HEK293 (cell line): ENCODE measurements around the gene GPR160.

ENCODE experiments used
- CTCF ChIA-PET: fragments of 350-600 bp; formaldehyde crosslinking; extraction: SDS; loops from one replicate; lab custom pipeline; 2021; ENCODE audit warnings: antibody characterized with exemption; lab: Yijun Ruan, JAX
- POLR2A ChIA-PET: fragments of 300-600 bp; formaldehyde crosslinking; extraction: SDS; loops from one replicate; lab custom pipeline; 2020; ENCODE audit warnings: antibody characterized with exemption, inconsistent platforms; lab: Yijun Ruan, JAX
- H3K27ac ChIP-seq: fragments of 200-500 bp; sonication (Bioruptor generic); 2 replicates; pipeline ENCODE4 v1.5.1; 2014; ENCODE audit warnings: low read depth, low read length, control low read depth, inconsistent platforms; ENCODE audit errors: extremely low read depth
- H3K36me3 ChIP-seq, 2 experiments: fragments of 200-500 bp in 1 of 2; sonication (Bioruptor generic) in 1 of 2; 1 replicate in 1 of 2; 2 replicates in 1 of 2; pipeline ENCODE4 v1.5.1; 2014 to 2017; ENCODE audit warnings: inconsistent platforms in 2 of 2, low read length in 2 of 2; ENCODE audit not compliant: control insufficient read depth in 2 of 2, insufficient read depth in 1 of 2
- H3K4me1 ChIP-seq: fragments of 200-500 bp; sonication (Bioruptor generic); 2 replicates; pipeline ENCODE4 v1.5.1; 2014; ENCODE audit warnings: mild to moderate bottlenecking, low read length, inconsistent platforms; ENCODE audit not compliant: control insufficient read depth, insufficient read depth
- H3K4me3 ChIP-seq: 2 replicates; pipeline ENCODE4 v1.5.1; 2011; ENCODE audit warnings: low read depth, mild to moderate bottlenecking, control low read depth, low read length, moderate library complexity
- H3K9me3 ChIP-seq: fragments of 200-500 bp; sonication (Bioruptor generic); 2 replicates; pipeline ENCODE4 v1.5.1; 2014; ENCODE audit warnings: low read depth, low read length, inconsistent platforms; ENCODE audit not compliant: control insufficient read depth, insufficient read depth
- EGR2 ChIP-seq: fragments of 450-650 bp; formaldehyde crosslinking; IDR thresholded peaks from 2 replicates; pipeline ENCODE4 v1.5.1; 2016; ENCODE audit warnings: low read depth, missing biosample characterization, missing genetic modification characterization
- PRDM6 ChIP-seq: fragments of 450-650 bp; formaldehyde crosslinking; IDR thresholded peaks from 2 replicates; pipeline ENCODE4 v1.5.1; 2017; ENCODE audit warnings: missing biosample characterization, missing genetic modification characterization
- SCRT2 ChIP-seq: fragments of 450-650 bp; formaldehyde crosslinking; IDR thresholded peaks from 2 replicates; pipeline ENCODE4 v1.5.1; 2016; ENCODE audit warnings: missing biosample characterization, missing genetic modification characterization
- TRIM28 ChIP-seq: IDR thresholded peaks from 2 replicates; pipeline ENCODE4 v1.6.1; 2011; ENCODE audit warnings: low read length, control low read depth, borderline replicate concordance
- YY2 ChIP-seq: fragments of 450-650 bp; formaldehyde crosslinking; IDR thresholded peaks from 2 replicates; pipeline ENCODE4 v1.5.1; 2016; ENCODE audit warnings: missing biosample characterization, missing genetic modification characterization
- ZBTB49 ChIP-seq: fragments of 450-650 bp; formaldehyde crosslinking; IDR thresholded peaks from 2 replicates; pipeline ENCODE4 v1.5.1; 2016; ENCODE audit warnings: missing biosample characterization, missing genetic modification characterization, low read depth
- ZBTB7A ChIP-seq: fragments of 450-650 bp; formaldehyde crosslinking; IDR thresholded peaks from 2 replicates; pipeline ENCODE4 v1.5.1; 2016; ENCODE audit warnings: low read depth, missing biosample characterization, missing genetic modification characterization
- ZIC2 ChIP-seq: fragments of 450-650 bp; formaldehyde crosslinking; IDR thresholded peaks from 2 replicates; pipeline ENCODE4 v1.5.1; 2016; ENCODE audit warnings: missing biosample characterization, missing genetic modification characterization
- ZNF114 ChIP-seq: fragments of 450-650 bp; formaldehyde crosslinking; IDR thresholded peaks from 2 replicates; pipeline ENCODE4 v1.5.0; 2017; ENCODE audit warnings: missing biosample characterization, missing genetic modification characterization
- ZNF132 ChIP-seq: fragments of 450-650 bp; formaldehyde crosslinking; IDR thresholded peaks from 2 replicates; pipeline ENCODE4 v1.5.1; 2017; ENCODE audit warnings: missing biosample characterization, missing genetic modification characterization, borderline replicate concordance
- ZNF169 ChIP-seq: fragments of 450-650 bp; formaldehyde crosslinking; IDR thresholded peaks from 2 replicates; pipeline ENCODE4 v1.5.1; 2016; ENCODE audit warnings: missing biosample characterization, missing genetic modification characterization
- ZNF211 ChIP-seq: fragments of 450-650 bp; formaldehyde crosslinking; IDR thresholded peaks from 2 replicates; pipeline ENCODE4 v1.5.1; 2016; ENCODE audit warnings: low read depth, missing biosample characterization, missing genetic modification characterization
- ZNF23 ChIP-seq: fragments of 450-650 bp; formaldehyde crosslinking; IDR thresholded peaks from 2 replicates; pipeline ENCODE4 v1.5.1; 2016; ENCODE audit warnings: missing biosample characterization, missing genetic modification characterization, borderline replicate concordance
- ZNF239 ChIP-seq: fragments of 450-650 bp; formaldehyde crosslinking; IDR thresholded peaks from 2 replicates; pipeline ENCODE4 v1.5.1; 2016; ENCODE audit warnings: missing biosample characterization, missing genetic modification characterization
- ZNF24 ChIP-seq: fragments of 450-650 bp; formaldehyde crosslinking; IDR thresholded peaks from 2 replicates; pipeline ENCODE4 v1.5.1; 2016; ENCODE audit warnings: missing biosample characterization, missing genetic modification characterization
- ZNF266 ChIP-seq: fragments of 450-650 bp; formaldehyde crosslinking; IDR thresholded peaks from 2 replicates; pipeline ENCODE4 v1.5.1; 2016; ENCODE audit warnings: missing biosample characterization, missing genetic modification characterization, low read depth
- ZNF404 ChIP-seq: fragments of 450-650 bp; formaldehyde crosslinking; IDR thresholded peaks from 2 replicates; pipeline ENCODE4 v1.5.1; 2017; ENCODE audit warnings: missing biosample characterization, missing genetic modification characterization
- ZNF501 ChIP-seq: fragments of 450-650 bp; formaldehyde crosslinking; IDR thresholded peaks from 2 replicates; pipeline ENCODE4 v1.5.1; 2016; ENCODE audit warnings: missing biosample characterization, missing genetic modification characterization
- ZNF513 ChIP-seq: fragments of 450-650 bp; IDR thresholded peaks from 2 replicates; pipeline ENCODE4 v1.5.1; 2018; ENCODE audit warnings: missing biosample characterization, missing genetic modification characterization
- ZNF529 ChIP-seq: fragments of 450-650 bp; formaldehyde crosslinking; IDR thresholded peaks from 2 replicates; pipeline ENCODE4 v1.5.1; 2017; ENCODE audit warnings: missing genetic modification characterization, missing biosample characterization; ENCODE audit not compliant: insufficient replicate concordance
- ZNF623 ChIP-seq: fragments of 450-650 bp; formaldehyde crosslinking; IDR thresholded peaks from 2 replicates; pipeline ENCODE4 v1.5.1; 2016; ENCODE audit warnings: missing biosample characterization, missing genetic modification characterization
- ZNF843 ChIP-seq: fragments of 450-650 bp; formaldehyde crosslinking; IDR thresholded peaks from 2 replicates; pipeline ENCODE4 v1.5.1; 2016; ENCODE audit warnings: missing biosample characterization, missing genetic modification characterization

GPR160 gene

DNA sequence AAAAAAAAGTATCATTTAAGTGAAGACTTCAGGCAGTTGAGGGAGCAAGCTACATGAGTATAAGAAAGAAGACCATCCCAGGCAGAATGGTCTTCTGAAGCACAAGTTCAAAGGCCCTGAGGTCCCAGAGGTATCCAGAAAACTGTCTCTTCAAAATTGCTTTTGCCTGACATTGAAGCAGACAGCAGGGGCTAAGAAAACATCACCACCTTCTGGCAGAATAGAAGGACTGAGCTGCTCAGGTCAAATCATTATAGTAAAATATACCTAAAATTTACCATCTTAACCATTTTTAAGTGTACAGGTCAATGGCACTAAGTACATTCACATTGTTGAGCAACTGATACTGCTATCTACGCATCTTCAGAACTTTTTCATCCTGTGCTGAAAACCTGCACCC, 16.4 kb downstream of the GPR160 start:
- CTCF ChIA-PET = interaction anchor here (0.6 to 1.2 kb wide), 4 partner anchors 11 to 1024 kb away, joined by 3 to 4 read pairs (median 4); no protein-coding TSS in a partner anchor
- H3K9me3 ChIP-seq = no peaks in the 10 kb centered on the region
- H3K4me1 ChIP-seq = no peaks in the 10 kb centered on the region
- H3K4me3 ChIP-seq = no peak overlapping the region
- no peaks in the 10 kb centered on the region for H3K36me3 ChIP-seq
- no peak overlapping the region for H3K27ac ChIP-seq
- POLR2A ChIA-PET = interaction anchor here (0.6 kb wide), 1 partner anchor 379 kb away, joined by 8 read pairs; no protein-coding TSS in a partner anchor
- peak; percentile 54 for TF ChIP-seq ZNF623 (tag by site-specific recombination)
- no peak for TF ChIP-seq ZNF513 (tag by site-specific recombination)
- TF ChIP-seq ZNF266 (tag by site-specific recombination) = no peak

DNA sequence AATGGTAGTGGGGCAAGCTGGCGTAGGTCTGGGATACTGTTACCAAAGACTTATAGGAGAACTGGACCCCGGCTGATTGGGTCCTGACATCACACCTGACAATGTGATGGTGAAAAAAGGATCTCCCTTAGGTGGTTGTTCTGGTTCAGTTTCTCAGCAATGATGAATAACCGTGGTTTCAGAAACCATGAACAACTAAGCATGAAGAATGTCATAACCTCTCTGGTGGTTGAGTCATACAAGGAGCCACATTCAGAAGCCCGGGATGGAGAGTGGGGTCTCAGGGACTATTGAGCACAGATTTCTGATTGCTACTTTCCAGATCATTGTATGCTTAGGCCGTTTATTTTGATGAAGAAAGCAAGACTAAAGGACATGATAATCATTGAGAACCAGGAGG, 17.4 kb downstream of the GPR160 start:
- CTCF ChIA-PET = no interaction called here
- H3K4me1 ChIP-seq = no peaks in the 10 kb centered on the region
- no peaks in the 10 kb centered on the region for H3K9me3 ChIP-seq
- no peak for TF ChIP-seq ZNF623 (tag by site-specific recombination)
- no peak for TF ChIP-seq ZNF24
- no peak for TF ChIP-seq TRIM28
- no peak for TF ChIP-seq ZNF843
- no peak for TF ChIP-seq ZNF211 (tag by site-specific recombination)
- no peak for TF ChIP-seq ZNF132
- TF ChIP-seq ZNF23 (tag by site-specific recombination) = no peak
- no peak for TF ChIP-seq ZNF501 (tag by site-specific recombination)
- POLR2A ChIA-PET = no interaction called here
- no peak overlapping the region for H3K4me3 ChIP-seq
- H3K27ac ChIP-seq = no peak overlapping the region
- H3K36me3 ChIP-seq = no peaks in the 10 kb centered on the region

GRCh38 chr3:170056710-170057454, 19.1 kb downstream of the GPR160 start:
- ChIA-PET POLR2A (no interaction called here), CTCF (interaction anchor here (0.6 to 1.4 kb wide), 3 partner anchors 12 to 838 kb away, joined by 3 to 4 read pairs (median 3); no protein-coding TSS in a partner anchor)
- TF ChIP-seq EGR2 (tag by site-specific recombination) (no peak), ZNF169 (tag by site-specific recombination) (no peak), SCRT2 (tag by site-specific recombination) (no peak), ZBTB7A (tag by site-specific recombination) (no peak), ZIC2 (no peak), ZNF114 (no peak), ZNF239 (tag by site-specific recombination) (no peak), ZBTB49 (no peak), PRDM6 (no peak), ZNF529 (no peak), YY2 (tag by site-specific recombination) (no peak), ZNF404 (tag by site-specific recombination) (no peak)
- TF ChIP-seq, all 188 proteins: peak for 0
- Histone ChIP-seq H3K9me3 (no peaks in the 10 kb centered on the region), H3K4me3 (no peak overlapping the region), H3K27ac (no peak overlapping the region), H3K36me3 (no peaks in the 10 kb centered on the region), H3K4me1 (no peaks in the 10 kb centered on the region)
